Measurements from ENCODE around the gene AQR.
"Not testable (repeated sequence)": the region's sequence is repeated elsewhere in the genome, so short reads cannot be mapped to it uniquely, and the experiment has no call there.

AQR gene

DNA sequence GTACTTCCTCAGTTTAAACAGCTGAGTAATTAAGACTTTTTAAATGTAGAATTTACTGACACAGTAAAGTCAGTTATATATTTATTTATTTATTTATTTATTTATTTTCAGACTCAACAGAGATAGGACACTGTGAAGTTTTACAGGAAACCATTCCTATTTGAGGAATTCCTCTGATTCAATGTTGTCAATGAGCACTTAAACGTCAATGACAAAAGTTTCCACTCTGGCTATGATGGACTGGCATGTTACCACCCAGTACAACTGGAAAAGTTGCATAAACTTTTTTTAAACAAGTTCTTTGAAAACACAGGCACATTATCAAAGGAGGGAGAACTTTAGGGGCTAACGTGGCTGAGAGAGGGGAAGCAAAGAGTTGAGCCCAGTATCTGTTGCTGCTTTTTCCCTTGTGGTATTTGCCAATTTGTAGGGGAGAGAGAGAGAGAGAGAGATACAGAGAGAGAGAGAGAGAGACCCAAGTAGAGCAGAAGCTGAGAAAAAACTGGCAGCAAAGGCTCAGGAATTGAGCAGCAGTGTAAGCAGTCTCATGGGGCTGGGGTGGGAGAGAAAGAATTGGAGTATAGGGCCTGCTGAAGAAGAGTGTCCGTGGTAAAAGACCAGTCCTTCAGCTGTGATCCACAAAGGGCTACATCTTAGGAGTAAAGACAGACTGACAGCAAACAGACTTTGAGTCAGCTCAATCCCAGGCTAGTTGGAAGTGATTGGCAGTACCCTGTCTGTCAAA, 155.9 kb downstream of the AQR start:
- DNase-seq (ENCODE audit: low read depth, low spot score) = no peak

DNA sequence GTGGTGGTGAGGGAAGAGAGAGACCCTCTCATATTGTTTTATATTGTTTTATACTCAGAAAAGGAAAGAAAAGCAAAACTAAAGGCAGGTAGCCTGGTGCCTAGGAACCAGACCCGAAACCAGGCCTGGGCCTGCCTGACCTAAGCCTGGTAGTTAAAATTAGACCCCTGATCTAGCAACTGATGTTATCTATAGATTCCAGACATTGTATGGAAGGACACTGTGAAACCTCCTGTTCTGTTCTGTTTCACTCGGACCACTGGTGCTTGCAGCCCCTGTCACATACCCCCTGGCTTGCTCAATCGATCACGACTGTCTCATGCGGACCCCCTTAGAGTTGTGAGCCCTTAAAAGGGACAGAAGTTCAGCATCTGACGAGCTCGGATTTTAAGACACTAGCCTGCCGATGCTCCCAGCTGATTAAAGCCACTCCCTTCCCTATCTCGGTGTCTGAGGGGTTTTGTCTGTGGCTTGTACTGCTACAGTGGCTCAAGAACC, 156.6 kb downstream of the AQR start:
- DNase-seq (ENCODE audit: low read depth, low spot score) = not testable (repeated sequence)

DNA sequence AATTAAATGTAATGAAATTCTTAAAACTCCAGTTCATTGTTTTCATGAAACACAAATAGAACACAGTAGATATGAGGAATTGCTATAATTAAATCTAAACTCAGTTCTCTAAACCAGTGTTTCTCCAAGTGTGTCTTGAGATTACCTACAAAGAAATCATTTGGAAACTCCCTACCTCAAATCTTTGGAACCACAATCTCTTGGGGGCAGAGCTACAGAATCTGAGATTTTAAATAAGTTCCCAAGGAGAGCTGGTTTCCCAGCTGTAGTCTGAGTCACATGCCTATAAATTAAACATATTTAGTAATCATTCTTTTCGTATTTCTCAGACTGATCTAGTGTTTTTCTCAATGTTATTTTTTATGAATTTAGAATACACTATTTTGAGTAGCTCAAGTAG, 157.2 kb downstream of the AQR start:
- no peak for DNase-seq (ENCODE audit: low read depth, low spot score)

DNA sequence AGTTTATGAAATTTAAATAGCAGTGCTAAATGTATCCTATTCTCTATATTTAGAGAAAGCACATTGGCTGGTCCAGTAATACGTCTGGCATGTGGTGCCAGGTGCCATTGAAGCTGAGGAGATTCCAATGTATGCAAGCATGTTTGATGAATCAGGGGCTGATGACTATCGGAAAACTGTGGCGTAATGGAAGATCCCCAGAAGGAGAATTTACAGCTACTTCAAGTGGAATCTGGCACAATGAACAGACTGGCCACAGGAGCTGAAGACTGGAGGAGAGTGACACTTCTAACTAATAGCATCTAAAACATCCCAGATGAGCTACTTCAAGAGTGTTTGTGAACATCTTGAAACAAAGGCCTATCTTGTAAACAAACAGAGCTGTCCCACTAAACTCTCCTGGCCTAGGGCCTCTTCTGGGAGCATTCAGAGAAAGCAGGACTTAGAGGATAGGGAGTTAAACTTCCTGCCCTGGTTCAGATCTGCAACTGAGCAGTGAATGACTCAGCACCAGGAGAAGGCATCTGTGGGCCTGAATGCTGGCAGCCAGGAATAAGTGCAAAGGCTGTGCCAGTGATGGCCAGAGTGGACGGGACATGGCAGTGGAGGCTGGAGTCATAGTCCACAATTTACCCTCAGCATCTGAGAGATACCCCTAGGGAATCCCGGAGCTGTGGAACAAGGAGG, 159.0 kb downstream of the AQR start:
- DNase-seq (ENCODE audit: low read depth, low spot score) = no peak

DNA sequence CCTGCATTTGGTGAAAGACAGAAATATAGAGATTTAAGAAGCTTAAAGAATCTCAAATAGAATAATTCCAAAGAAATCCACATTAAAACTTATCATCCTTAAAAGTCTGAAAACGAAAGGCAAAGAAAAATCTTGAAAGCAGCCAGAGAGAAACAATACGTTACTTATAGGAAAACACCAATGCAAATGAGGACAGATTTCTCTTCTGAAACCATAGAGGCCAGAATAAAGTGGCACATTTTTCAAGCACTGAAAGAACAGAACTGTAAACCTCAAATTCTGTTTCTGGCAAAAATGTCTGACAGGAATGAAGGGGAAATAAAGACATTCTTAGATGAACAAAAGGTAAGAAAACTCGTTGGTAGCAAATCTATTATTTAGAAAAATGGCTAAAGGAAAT, 160.4 kb downstream of the AQR start:
- no peak for DNase-seq (ENCODE audit: low read depth, low spot score)

DNA sequence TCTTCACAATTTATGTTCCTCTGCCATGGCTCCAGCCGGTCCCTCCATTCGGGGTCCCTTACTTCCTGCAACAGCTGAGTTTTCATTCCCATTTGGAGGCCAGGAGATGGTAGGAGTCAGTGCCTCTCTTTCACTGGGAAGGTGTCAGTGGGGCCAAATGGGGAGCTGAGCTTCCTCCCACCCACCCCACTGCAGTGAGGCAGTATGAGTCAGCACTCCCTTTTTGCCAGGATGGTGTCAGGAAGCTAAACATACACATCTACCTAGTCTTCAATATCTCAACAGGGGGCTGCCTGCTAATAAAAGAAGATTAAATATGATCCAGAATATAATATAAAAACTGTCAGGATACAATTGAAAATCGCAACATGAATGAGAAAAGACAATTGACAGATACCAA, 161.5 kb downstream of the AQR start:
- no peak for DNase-seq (ENCODE audit: low read depth, low spot score)

DNA sequence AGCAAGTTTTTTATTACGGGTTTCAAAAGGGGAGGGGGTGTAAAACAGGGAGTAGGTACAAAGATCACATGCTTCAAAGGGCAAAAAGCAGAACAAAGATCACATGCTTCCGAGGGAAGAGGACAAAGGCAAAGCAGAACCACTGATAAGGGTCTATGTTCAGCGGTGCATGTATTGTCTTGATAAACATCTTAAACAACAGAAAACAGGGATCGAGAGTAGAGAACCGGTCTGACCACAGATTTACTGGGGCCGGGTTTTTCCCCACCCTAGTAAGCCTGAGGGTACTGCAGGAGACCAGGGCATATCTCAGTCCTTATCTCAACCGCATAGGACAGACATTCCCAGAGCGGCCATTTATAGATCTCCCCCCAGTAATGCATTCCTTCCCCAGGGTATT, 162.3 kb downstream of the AQR start:
- DNase-seq (ENCODE audit: low read depth, low spot score) = not testable (repeated sequence)

DNA sequence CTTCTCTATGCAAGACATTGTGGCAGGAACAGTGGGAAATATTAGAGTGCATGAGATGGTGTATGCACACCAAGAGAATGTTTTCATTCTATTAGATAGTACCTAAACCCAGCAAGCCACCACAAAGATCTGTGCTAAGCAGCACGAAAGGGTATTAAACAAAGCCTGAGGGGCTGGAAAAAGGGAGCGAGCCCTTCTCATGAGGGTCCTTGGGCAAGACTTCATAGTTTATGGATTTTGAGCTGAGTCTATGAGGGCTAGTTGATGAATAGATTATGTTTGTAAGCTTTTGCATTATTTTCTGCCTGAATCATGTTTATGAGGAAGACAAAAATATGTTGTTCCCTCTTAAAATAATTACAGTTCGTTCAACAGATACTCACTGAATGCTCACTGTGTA, 164.8 kb downstream of the AQR start:
- no peak for DNase-seq (ENCODE audit: low read depth, low spot score)

DNA sequence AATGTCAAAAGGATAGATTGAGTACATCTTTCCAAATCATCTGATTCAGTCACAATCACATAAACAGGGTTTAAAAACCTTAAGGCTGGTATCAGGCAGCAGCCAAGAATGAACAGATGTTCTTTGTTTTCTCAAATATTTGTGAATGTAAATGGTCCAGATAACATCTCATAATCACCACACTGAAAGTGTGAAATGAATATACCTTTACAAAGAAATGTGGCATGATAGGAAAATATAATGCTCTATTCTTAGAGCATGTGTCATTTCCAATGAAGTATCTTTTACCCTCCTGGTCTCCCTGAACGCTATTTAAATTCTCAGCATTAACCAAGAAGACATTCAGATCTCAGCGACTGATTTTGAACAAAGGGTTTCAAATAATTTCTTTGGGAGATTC, 165.4 kb downstream of the AQR start:
- no peak for DNase-seq (ENCODE audit: low read depth, low spot score)

DNA sequence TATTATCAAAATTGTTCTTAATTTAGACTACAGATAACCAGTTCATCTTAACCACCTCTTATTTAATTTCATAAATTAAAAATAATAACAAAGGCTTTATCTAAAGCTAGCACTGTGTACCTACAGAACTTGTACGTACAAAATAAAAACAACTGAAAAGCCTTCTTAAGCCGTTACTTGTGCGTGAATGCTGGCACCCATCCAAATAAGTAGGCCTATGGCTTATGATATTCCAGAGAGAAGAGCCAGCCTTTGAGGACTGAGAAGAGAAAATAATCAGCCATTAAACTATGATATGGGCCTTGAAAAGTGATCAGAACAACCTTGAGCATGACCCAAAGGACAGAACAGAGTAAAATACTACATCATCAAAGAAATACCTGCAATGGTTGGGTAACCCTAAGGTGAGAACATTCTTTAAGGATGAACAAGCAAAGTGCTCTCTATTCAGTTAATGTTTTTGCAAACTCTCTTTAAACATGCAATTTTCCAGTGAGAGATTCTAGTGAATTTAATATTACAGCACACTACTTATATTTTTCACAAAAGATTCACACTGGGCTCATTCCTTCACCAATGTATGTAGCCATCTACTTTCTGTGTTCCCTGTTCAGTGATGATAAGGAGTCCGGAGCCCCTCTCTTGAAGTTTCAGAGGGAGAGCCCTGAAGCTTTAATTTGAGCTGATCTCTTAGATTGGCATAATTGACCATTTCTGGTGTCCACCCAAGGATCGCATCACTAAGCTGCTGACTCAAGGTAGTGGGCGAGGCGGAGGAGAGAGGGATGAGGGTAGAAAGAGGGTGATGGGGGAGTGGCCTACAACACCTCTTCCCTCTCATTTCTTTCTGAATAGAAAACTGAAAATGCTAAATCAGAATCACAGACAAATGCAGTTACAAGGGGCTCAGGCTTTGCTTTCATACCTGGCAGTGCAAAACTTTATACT, 166.5 kb downstream of the AQR start:
- DNase-seq (ENCODE audit: low read depth, low spot score) = no peak

DNA sequence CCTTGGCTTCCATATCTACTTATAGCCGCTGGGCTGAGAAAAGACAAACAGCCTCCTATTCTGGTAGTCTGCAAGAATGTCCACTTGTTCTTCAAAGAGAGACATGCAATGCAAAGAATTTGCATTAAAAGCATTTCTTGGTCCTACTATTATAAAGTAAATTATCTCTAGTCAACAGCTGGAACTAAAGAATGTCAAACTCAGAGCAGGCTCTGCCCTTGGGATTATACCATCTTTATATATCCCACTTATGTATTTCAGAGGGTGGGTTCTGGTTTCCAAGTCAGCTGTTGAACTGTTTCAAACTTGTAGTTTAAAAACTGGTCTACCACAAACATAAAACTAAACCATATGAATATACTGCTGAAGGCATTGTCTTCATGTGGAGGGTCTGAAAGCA, 167.2 kb downstream of the AQR start:
- no peak for DNase-seq (ENCODE audit: low read depth, low spot score)
